ENCODE data around the gene SMU1. TPM values are rescaled to one million over a fixed set of nuclear protein-coding genes. Genes with fewer than 3 reads are reported as not detected.

SMU1 gene
- total RNA-seq, 1 experiment from 2014 or later: 30.5 TPM

- TF ChIP-seq REST (IDR thresholded peaks at IDR 0.05; ENCODE audit: low read depth): no peak
- no peak for TF ChIP-seq FOSL1 (IDR thresholded peaks at IDR 0.05; ENCODE audit: low read depth)
- TF ChIP-seq ELF1 (IDR thresholded peaks at IDR 0.05; ENCODE audit: borderline replicate concordance, low read depth): no peak; the same call in 1 of the 2 replicates
- peak; percentile 85 for TF ChIP-seq POLR2AphosphoS5 (IDR thresholded peaks at IDR 0.05; ENCODE audit: low read depth, low read length)
These were observed at the start of gene SMU1 (continued) for GRCh38 chr9:33076046-33077004.

- ChIA-PET POLR2A (no interaction called here), RAD21 (ENCODE audit: low non-redundant PET in 1 of 2, low total read pairs in 2 of 2, uncharacterized antibody in 2 of 2, unreplicated experiment in 2 of 2) (no interaction called here), CTCF (no interaction called here)
- no peak for DNase-seq (ENCODE audit: low read depth, low spot score)
- Histone ChIP-seq H3K9ac (ENCODE audit: low read length) (no peak overlapping the region), H3K36me3 (ENCODE audit: control insufficient read depth in 1 of 2, insufficient read depth in 2 of 2, low read length in 2 of 2) (no peaks in the 10 kb centered on the region), H3K4me2 (ENCODE audit: low read length) (no peak overlapping the region), H3K9me3 (ENCODE audit: control insufficient read depth in 1 of 2, insufficient read depth in 1 of 2, low read depth in 1 of 2, low read length in 2 of 2) (no peaks in the 10 kb centered on the region), H3K27me3 (ENCODE audit: insufficient read depth, low read length) (no peaks in the 10 kb centered on the region), H3K9me2 (ENCODE audit: insufficient read depth) (no peaks in the 10 kb centered on the region), H4K20me1 (ENCODE audit: insufficient read depth) (no peaks in the 10 kb centered on the region), H3K79me2 (ENCODE audit: insufficient read depth, low read length) (no peaks in the 10 kb centered on the region), H3K4me3 (replicated peaks in 1 of 2; ENCODE audit: low read depth in 1 of 2, low read length in 2 of 2) (no peak overlapping the region), H2AFZ (ENCODE audit: low read depth, low read length, poor library complexity, severe bottlenecking) (no peak overlapping the region), H3K4me1 (ENCODE audit: control insufficient read depth in 1 of 2, insufficient read depth in 2 of 2, low read length in 2 of 2) (peaks cover 5 to 14% of the 10 kb centered on the region in 2 experiments; a peak in 3 of 4 replicates), H3K27ac (ENCODE audit: low read depth, low read length) (no peak overlapping the region)
- TF ChIP-seq YY1 (IDR thresholded peaks at IDR 0.05; ENCODE audit: extremely low read depth, insufficient replicate concordance, low read depth, low read length): no peak
- TF ChIP-seq, protein P1, sequence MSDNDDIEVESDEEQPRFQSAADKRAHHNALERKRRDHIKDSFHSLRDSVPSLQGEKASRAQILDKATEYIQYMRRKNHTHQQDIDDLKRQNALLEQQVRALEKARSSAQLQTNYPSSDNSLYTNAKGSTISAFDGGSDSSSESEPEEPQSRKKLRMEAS (IDR thresholded peaks at IDR 0.05): no peak
- no peak for TF ChIP-seq ELF1 (IDR thresholded peaks at IDR 0.05; ENCODE audit: borderline replicate concordance, low read depth)
- no peak for TF ChIP-seq EZH2phosphoT487 (IDR thresholded peaks at IDR 0.05; ENCODE audit: borderline replicate concordance)
- no peak for TF ChIP-seq POLR2A (IDR thresholded peaks at IDR 0.05; ENCODE audit: borderline replicate concordance, extremely low read depth, insufficient read depth, insufficient read length)
- no peak for TF ChIP-seq TCF7L2 (IDR thresholded peaks at IDR 0.05; ENCODE audit: borderline replicate concordance, extremely low read depth, insufficient read depth, insufficient read length)
- TF ChIP-seq EZH2 (IDR thresholded peaks at IDR 0.05): no peak
- no peak for TF ChIP-seq REST (IDR thresholded peaks at IDR 0.05; ENCODE audit: low read depth)
- TF ChIP-seq, protein P2, sequence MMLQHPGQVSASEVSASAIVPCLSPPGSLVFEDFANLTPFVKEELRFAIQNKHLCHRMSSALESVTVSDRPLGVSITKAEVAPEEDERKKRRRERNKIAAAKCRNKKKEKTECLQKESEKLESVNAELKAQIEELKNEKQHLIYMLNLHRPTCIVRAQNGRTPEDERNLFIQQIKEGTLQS (IDR thresholded peaks at IDR 0.05): no peak
- TF ChIP-seq ZNF274 (IDR thresholded peaks at IDR 0.05; ENCODE audit: low read depth, low read length): no peak
- TF ChIP-seq CEBPB (IDR thresholded peaks at IDR 0.05; ENCODE audit: low read depth): no peak
- TF ChIP-seq EGR1 (IDR thresholded peaks at IDR 0.05; ENCODE audit: low read depth): no peak
- no peak for TF ChIP-seq CBX3 (IDR thresholded peaks at IDR 0.05; ENCODE audit: low read depth)
- TF ChIP-seq POLR2AphosphoS5 (IDR thresholded peaks at IDR 0.05; ENCODE audit: low read depth, low read length): no peak
- no peak for ATAC-seq
- no TSS peak for BruUV-seq (replicated peaks)
- intact Hi-C loops (cut with micrococcal nuclease): no loop called here
These were observed 49.0 kb upstream of the SMU1 start for GRCh38 chr9:33125461-33125860.

Measured in HCT116 (cell line).